Fibroblast of pulmonary artery (primary cell): ENCODE measurements around the gene CDHR4.

Experiments used
- DNase-seq: peaks from one replicate; pipeline ENCODE4 v3.0.0-alpha.2; 2010; ENCODE audit warnings: low read depth
- H3K4me3 ChIP-seq: replicated peaks from 2 replicates; pipeline ENCODE4 v1.5.1; 2011; ENCODE audit warnings: low read depth, mild to moderate bottlenecking, control low read depth, low read length, moderate library complexity
- CTCF ChIP-seq: IDR thresholded peaks from 2 replicates; pipeline ENCODE4 v1.5.1; 2011; ENCODE audit warnings: mild to moderate bottlenecking, control low read depth, low read length, inconsistent platforms; ENCODE audit errors: missing control alignments

The CDHR4 gene

GRCh38 chr3:49802719-49803464, 3.2 kb upstream of the CDHR4 start, which contains the start of gene INKA1:
Gene INKA1 (plus strand): TSS chr3:49803261. CDS start chr3:49803393, 132 bp downstream.
- H3K4me3 ChIP-seq, result peak within 1 kb of the TSS; percentile 82
- peak; percentile 84 for DNase-seq
- peak; percentile 84 for TF ChIP-seq CTCF

DNA sequence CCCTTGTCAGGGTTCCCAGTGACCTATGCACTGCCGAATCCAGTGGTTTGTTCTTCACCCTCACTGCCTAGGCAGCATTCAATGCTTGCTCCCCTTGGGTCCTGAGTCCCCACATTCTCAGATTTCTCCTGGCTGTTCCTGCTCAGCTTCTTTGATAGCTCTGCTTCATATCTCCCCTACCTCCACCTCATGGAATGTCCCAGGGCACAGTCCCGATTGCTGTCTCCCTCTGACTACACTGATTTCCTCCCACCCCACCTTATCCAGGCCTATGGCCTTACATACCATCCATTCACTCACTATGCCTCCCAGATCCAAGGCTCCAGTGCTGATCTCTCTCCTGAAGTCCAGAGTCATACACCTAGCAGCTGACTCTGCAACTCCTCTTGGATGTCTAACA, 1.5 kb upstream of the CDHR4 start:
- TF ChIP-seq CTCF, result no peak
- no peak overlapping the region for H3K4me3 ChIP-seq
- DNase-seq, result no peak

- no peak overlapping the region for H3K4me3 ChIP-seq
- no peak for TF ChIP-seq CTCF
- no peak for DNase-seq
Measured at GRCh38 chr3:49799105-49799504, 568 bp downstream of the CDHR4 start.

DNA sequence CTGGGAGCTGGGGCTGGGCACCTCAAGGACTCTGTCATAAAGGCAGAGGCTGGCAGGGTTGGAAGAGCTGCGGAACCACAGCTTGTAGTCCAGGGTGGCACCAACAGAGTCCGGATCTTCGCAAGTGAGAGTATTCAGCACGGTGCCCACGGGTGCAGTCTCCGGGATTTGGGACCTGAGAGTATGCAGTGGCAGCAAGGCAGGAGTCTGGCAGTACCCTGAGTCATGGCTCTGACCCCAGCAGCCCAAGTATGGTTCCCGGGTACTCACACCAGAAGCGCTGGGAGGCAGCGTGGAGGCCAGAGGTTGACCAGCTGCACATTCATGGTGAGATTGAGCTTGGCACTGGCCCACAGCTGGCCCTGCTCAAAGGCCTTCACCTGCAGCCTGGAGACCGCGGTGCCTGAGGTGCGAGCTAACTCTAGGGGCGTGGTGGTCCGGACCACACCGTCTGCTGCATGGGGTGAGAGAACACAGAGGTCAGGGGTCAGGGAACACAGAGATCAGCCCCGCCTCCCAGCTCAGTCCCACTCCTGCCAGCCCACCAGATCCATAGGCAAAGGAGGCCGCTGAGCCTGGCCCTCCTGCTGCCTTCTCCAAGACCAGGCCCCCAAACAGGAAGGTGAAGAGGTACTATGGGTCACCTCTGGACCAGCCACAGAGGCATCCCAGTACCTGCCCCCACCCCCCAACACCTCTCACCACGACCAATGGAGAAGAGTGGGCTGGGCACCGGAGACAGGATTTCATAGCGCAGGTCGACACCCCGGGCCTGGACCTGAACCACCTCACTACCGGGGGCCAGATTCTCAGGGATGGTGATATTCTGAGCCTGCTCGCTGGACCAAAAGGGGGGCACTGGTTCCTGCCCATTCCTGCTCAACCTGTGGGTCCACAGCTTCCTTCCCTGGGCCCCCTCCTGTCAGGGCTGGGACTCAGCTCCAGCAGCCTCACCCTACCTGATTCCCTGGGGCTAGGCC, 4.5 kb downstream of the CDHR4 start:
- DNase-seq, result no peak
- no peak for TF ChIP-seq CTCF
- no peak overlapping the region for H3K4me3 ChIP-seq

- TF ChIP-seq CTCF, result no peak
- no peak overlapping the region for H3K4me3 ChIP-seq
- DNase-seq, result no peak
Measured at GRCh38 chr3:49794431-49794830, 5.2 kb downstream of the CDHR4 start.

DNA sequence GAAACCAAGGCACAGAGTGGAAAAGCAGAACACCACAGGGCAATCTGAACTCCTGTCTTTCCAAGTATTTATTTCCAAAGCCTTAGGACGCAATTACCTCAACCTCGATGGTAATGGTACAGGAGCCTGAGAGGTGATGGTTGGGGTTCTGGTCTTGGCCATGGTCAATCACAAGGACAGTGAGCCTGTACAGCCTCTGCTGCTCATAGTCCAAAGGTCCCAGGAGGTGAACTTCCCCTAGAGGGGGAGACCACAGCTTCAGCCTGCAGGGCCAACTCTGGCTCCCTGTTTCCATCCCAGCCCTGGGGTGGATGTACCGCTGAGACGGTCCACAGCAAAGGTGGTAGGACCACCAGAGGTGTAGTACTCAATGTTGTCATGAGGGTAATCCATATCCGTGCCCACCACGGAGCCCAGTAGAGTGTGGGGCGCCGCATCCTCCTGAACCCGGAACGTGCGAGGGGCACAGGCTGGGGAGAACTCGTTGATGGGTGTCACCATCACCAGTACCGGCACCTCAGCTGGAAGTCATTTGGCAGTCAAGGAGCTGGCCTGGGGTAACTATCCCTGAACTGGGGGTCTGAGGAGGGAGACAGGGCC, 6.1 kb downstream of the CDHR4 start:
- no peak for DNase-seq
- no peak overlapping the region for H3K4me3 ChIP-seq
- TF ChIP-seq CTCF, result no peak
